Mononuclear cell (primary cell): ENCODE data around the gene SLC39A11. TPM values are rescaled to one million over a fixed set of nuclear protein-coding genes. Genes with fewer than 3 reads are reported as not detected.
"Not testable (repeated sequence)": the region's sequence is repeated elsewhere in the genome, so short reads cannot be mapped to it uniquely, and the experiment has no call there.

ENCODE experiments used
- H3K27me3 ChIP-seq: 2 replicates; pipeline ENCODE4 v1.6.0; 2011; ENCODE audit warnings: low read length, control low read depth; ENCODE audit not compliant: insufficient read depth
- H3K4me1 ChIP-seq: 2 replicates; pipeline ENCODE4 v1.5.1; 2011; ENCODE audit warnings: mild to moderate bottlenecking, low read length, control low read depth; ENCODE audit not compliant: insufficient read depth
- H3K4me3 ChIP-seq: 2 replicates; pipeline ENCODE4 v1.5.1; 2011; ENCODE audit warnings: mild to moderate bottlenecking, low read length, moderate library complexity
- H3K9me3 ChIP-seq: 2 replicates; pipeline ENCODE4 v1.5.1; 2011; ENCODE audit warnings: low read depth, mild to moderate bottlenecking, control low read depth, low read length
- total RNA-seq: library from RNA; depleted of rRNA; stranded (reverse); fragments of >200 nt; gene quantifications from one replicate; pipeline ENCODE4 v1.2.3, GENCODE V29; 2012

SLC39A11 gene
- total RNA-seq, 1 donor = 14.4 TPM

DNA sequence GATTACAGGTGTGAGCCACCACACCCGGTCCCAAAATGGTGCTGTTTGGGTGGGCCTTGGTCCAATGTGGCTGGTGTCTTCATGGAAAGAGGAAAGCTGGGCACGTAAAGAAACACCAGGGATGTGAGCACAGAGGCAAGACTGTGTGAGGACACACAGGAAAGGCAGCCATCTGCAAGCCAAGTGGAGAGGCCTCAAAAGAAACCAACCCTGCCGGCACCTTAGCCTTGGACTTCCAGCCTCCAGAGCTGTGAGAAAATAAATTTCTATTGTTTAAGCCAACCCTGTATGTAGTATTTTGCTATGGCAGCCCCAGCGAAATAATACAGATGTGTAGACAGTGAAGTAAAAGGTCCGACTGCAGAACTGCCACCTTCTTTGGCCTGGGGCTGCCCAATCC lies 68.7 kb downstream of the SLC39A11 start:
- Histone ChIP-seq H3K4me3 (no peak overlapping the region), H3K4me1 (no peaks in the 10 kb centered on the region)

DNA sequence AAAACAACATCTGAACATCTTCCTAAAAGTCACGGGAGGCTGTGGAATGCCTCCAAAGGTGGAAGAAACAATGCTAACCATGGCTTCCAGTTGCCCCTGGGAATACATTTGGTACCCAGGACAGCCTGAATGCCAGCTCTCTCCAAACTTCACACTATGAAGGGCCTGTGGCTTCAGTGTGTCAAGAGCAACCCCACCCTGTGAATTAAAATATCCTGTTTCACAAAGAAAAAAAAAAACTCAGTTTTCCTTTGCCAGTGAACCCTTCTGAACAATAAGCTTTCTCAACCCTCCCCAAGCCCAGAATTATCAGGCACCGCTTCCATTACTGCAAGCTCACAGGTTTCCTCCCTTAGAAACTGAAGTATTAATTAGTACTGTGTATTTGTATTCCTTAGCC lies 69.8 kb downstream of the SLC39A11 start:
- H3K4me1 ChIP-seq = no peaks in the 10 kb centered on the region
- no peaks in the 10 kb centered on the region for H3K27me3 ChIP-seq
- H3K4me3 ChIP-seq = no peak overlapping the region
- H3K9me3 ChIP-seq = peaks cover 14% of the 10 kb centered on the region

More for the DNA sequence above, 68.7 kb downstream of the SLC39A11 start:
- Histone ChIP-seq H3K27me3 (no peaks in the 10 kb centered on the region), H3K9me3 (peaks cover 5% of the 10 kb centered on the region)

DNA sequence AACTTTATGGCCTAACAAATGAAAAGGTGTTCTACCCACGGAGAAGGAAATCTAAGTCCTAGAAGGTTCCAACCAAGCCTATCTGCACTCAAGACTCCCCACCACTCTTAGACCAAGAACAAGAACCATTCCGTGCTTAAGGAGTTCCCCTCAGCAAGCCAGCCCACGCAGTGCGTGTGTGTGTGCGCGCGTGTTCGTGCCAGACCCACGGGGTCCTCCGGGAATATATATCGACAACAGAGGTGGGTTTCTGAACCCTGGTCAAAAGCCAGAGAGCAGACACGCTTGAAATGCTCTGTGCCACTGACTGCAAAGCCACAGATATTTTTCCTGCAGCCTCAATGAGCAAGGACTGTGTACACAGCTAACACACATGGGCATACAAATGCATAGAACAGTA lies 70.7 kb downstream of the SLC39A11 start:
- peaks cover 15% of the 10 kb centered on the region for H3K9me3 ChIP-seq
- no peaks in the 10 kb centered on the region for H3K4me1 ChIP-seq
- H3K27me3 ChIP-seq = no peaks in the 10 kb centered on the region
- H3K4me3 ChIP-seq = no peak overlapping the region

DNA sequence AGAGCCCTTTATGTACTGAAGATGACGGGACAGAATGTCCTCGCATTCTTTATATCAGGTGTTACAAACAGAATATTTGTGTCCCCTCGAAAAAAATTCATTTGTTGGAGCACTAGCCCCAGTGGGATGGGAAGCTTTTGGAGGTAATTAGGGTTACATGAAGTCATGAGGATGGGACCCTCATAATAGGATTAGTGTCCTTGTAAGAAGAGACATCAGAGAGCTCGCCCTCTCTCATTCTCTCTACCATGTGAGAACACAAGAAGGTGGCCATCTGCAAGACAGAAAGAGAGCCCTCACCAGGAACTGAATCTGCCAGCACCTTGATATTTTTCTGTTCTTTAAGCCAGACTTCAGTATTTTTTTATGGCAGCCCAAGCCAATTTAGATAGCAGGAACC lies 72.4 kb downstream of the SLC39A11 start:
- no peaks in the 10 kb centered on the region for H3K4me1 ChIP-seq

DNA sequence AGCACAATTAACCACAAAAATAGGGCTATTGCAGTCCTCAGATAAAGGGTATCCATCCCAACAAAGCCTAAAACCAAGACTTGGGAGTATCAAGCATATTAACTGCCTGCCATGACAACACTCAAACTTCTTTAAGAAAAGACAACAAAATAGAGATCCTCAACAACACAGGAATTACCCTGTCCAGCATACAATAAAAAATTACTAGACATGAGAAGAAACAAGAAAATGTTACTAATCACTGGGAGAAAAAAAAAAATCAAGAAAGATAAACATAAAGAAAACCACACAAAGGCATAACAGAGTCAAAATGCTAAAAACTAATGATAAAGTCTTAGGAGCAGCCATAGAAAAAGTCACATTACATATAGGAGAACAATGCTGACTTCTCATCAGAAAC lies 73.9 kb downstream of the SLC39A11 start:
- Histone ChIP-seq H3K4me1 (no peaks in the 10 kb centered on the region), H3K9me3 (peaks cover 15% of the 10 kb centered on the region), H3K27me3 (no peaks in the 10 kb centered on the region), H3K4me3 (no peak overlapping the region)

More for the DNA sequence above, 72.4 kb downstream of the SLC39A11 start:
- no peaks in the 10 kb centered on the region for H3K27me3 ChIP-seq
- H3K9me3 ChIP-seq = peaks cover 15% of the 10 kb centered on the region
- no peak overlapping the region for H3K4me3 ChIP-seq

DNA sequence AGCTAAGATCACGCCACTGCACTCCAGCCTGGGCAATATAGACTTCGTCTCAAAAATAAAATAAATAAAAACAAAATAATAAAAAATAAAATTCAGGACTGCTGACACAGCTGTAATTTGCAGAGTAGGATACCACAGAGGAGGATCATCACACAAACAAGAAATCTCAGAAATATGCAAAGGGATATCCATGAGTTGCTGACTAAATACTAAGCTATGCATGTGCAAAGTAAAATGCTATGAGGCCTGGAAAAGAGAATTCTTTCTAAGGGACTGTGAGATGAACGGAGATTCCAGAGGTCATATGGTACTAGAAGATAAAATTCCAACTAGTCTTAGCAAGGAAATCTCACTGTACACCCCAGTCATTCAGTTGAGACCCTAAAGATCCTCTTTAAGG lies 74.8 kb downstream of the SLC39A11 start:
- Histone ChIP-seq H3K27me3 (no peaks in the 10 kb centered on the region), H3K4me3 (no peak overlapping the region), H3K9me3 (peaks cover 15% of the 10 kb centered on the region), H3K4me1 (no peaks in the 10 kb centered on the region)

DNA sequence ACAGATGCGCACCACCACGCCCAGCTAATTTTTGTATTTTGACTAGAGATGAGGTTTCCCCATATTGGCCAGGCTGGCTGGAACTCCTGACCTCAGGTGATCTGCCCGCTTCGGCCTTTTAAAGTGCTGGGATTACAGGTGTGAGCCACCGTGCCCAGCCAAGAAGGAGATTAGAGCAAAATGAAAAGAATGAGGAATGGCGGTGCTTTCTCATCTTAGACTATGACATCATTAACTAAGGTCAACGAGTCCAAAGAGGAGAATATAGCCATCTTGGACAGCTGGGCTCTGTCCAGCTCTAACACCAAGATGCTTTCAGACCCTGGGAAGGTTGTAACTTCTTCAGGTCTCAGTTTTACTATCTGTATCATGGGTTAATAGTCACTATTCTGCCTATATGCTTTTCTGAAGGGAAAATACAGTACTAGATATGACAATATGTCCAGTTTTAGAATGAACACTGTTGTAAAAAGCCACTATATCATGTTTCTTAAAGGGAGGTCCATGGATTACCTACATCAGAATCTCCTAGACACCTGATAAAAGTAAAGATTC lies 76.7 kb downstream of the SLC39A11 start:
- Histone ChIP-seq H3K9me3 (peaks cover 15% of the 10 kb centered on the region), H3K4me3 (no peak overlapping the region), H3K4me1 (peaks cover 9% of the 10 kb centered on the region), H3K27me3 (no peaks in the 10 kb centered on the region)

GRCh38 chr17:73013816-73014663 lies 78.4 kb downstream of the SLC39A11 start:
- Histone ChIP-seq H3K9me3 (peaks cover 12% of the 10 kb centered on the region), H3K4me1 (peaks cover 9% of the 10 kb centered on the region), H3K4me3 (no peak overlapping the region), H3K27me3 (no peaks in the 10 kb centered on the region)

DNA sequence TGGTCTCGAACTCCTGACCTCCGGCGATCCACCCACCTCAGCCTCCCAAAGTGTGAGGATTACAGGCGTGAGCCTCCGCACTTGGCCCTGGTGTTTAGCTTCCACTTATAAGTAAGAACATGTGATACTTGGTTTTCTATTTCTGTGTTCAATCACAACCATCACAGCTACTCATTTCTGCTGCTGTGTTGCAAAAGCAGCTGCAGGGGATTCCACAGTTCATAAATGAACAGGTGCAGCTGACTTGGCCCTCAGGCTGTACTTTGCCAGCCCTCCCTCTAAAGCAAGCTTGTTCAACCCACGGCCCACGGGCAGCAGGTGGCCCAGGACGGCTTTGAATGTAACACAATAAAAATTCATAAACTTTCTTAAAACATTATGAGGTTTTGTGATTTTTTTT lies 79.2 kb downstream of the SLC39A11 start:
- Histone ChIP-seq H3K4me3 (no peak overlapping the region), H3K9me3 (peaks cover 6% of the 10 kb centered on the region), H3K4me1 (peaks cover 9% of the 10 kb centered on the region), H3K27me3 (no peaks in the 10 kb centered on the region)

DNA sequence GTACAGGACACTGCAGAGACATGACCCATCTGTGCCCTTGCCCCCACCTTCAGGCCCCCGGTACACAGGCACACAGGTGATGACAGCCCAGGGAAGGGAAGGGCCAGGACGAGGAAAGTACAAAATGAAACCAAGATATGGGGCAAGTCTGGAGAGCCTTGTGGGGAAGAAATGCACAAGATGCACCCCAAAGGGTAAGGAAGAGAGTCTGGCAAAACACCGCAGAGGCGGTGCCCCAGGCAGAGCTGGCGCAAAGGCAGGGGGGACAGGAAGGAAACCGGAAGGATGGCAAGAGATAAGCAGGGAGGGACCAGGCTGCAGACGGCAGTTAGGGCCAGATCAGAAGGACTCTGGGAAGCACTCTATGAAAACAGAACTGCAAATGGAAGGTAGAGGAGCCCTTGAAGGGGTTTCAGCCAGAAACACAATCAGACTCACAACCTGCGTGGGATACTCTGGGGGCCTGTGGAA lies 81.4 kb downstream of the SLC39A11 start:
- H3K4me1 ChIP-seq = peaks cover 15% of the 10 kb centered on the region
- no peaks in the 10 kb centered on the region for H3K9me3 ChIP-seq
- H3K4me3 ChIP-seq = no peak overlapping the region
- H3K27me3 ChIP-seq = no peaks in the 10 kb centered on the region

- no peaks in the 10 kb centered on the region for H3K9me3 ChIP-seq
- peaks cover 15% of the 10 kb centered on the region for H3K4me1 ChIP-seq
- H3K27me3 ChIP-seq = no peaks in the 10 kb centered on the region
- no peak overlapping the region for H3K4me3 ChIP-seq
These were observed 82.1 kb downstream of the SLC39A11 start for GRCh38 chr17:73010414-73010813.

GRCh38 chr17:73007407-73007806 lies 85.1 kb downstream of the SLC39A11 start:
- no peaks in the 10 kb centered on the region for H3K27me3 ChIP-seq
- H3K4me1 ChIP-seq = peaks cover 15% of the 10 kb centered on the region
- H3K9me3 ChIP-seq = no peaks in the 10 kb centered on the region
- no peak overlapping the region for H3K4me3 ChIP-seq

DNA sequence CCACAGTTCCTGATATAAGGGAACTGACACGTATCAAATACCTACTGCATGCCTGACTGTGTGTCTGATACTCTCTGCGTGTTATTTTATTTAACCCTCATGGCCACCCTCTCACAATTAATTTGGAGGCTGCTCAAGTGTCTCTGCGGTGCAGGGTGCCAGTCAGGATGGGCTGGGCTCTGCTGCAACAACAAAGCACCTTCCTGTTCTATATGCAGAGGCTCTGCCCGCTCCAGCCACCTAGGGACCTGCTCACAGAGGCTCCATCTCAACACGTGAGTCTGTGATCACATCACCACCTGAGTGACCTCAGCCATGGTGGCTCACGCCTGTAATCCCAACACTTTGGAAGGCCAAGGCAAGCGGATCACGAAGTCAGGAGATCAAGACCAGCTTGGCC lies 87.1 kb downstream of the SLC39A11 start:
- Histone ChIP-seq H3K9me3 (no peaks in the 10 kb centered on the region), H3K4me1 (peaks cover 6% of the 10 kb centered on the region), H3K4me3 (no peak overlapping the region), H3K27me3 (no peaks in the 10 kb centered on the region)

GRCh38 chr17:73003487-73003886 lies 89.0 kb downstream of the SLC39A11 start:
- Histone ChIP-seq H3K9me3 (no peaks in the 10 kb centered on the region), H3K4me3 (no peak overlapping the region), H3K27me3 (no peaks in the 10 kb centered on the region), H3K4me1 (peaks cover 6% of the 10 kb centered on the region)

GRCh38 chr17:73000832-73001231 lies 91.7 kb downstream of the SLC39A11 start:
- Histone ChIP-seq H3K27me3 (no peaks in the 10 kb centered on the region), H3K9me3 (no peaks in the 10 kb centered on the region), H3K4me1 (no peaks in the 10 kb centered on the region), H3K4me3 (no peak overlapping the region)

GRCh38 chr17:72999474-72999873 lies 93.0 kb downstream of the SLC39A11 start:
- not testable (repeated sequence) for H3K27me3 ChIP-seq, H3K4me1 ChIP-seq, H3K4me3 ChIP-seq, H3K9me3 ChIP-seq
